Spinal cord (tissue), 10 donors: ENCODE data around the gene STXBP5L. TPM values are rescaled to one million over a fixed set of nuclear protein-coding genes. Genes with fewer than 3 reads are reported as not detected.
A peak's percentile ranks its signal among the peaks of the same experiment; 100 is the strongest.
"Not testable (repeated sequence)": the region's sequence is repeated elsewhere in the genome, so short reads cannot be mapped to it uniquely, and the experiment has no call there.

Experiments
- DNase-seq, 6 donors: peaks; one replicate each; pipeline versions ENCODE4 v3.0.0 to v3.0.0-alpha.2; 2013 to 2015; ENCODE audit warnings: low spot score in 6 of 6, low read depth in 4 of 6
- H3K27ac ChIP-seq: one replicate; pipeline ENCODE4 v1.5.1; 2013; ENCODE audit warnings: low read depth, low read length, control low read depth
- H3K27me3 ChIP-seq: one replicate; pipeline ENCODE4 v1.6.1; 2013; ENCODE audit warnings: low read length; ENCODE audit not compliant: control insufficient read depth, insufficient read depth
- H3K36me3 ChIP-seq: one replicate; pipeline ENCODE4 v1.6.1; 2013; ENCODE audit warnings: low read length; ENCODE audit not compliant: control insufficient read depth, insufficient read depth
- H3K4me1 ChIP-seq: one replicate; pipeline ENCODE4 v1.6.1; 2013; ENCODE audit warnings: low read length; ENCODE audit not compliant: control insufficient read depth, insufficient read depth
- H3K4me3 ChIP-seq: one replicate; pipeline ENCODE4 v1.5.1; 2013; ENCODE audit warnings: low read depth, low read length, control low read depth
- H3K9me3 ChIP-seq: one replicate; pipeline ENCODE4 v1.6.1; 2013; ENCODE audit warnings: low read length; ENCODE audit not compliant: control insufficient read depth, insufficient read depth
- WGBS: methylation state at CpG from one replicate; pipeline ENCODE4 v1.1.5; 2013; ENCODE audit warnings: missing lambda C conversion rate; ENCODE audit not compliant: insufficient coverage; 5-methylcytosine and 5-hydroxymethylcytosine counted together
- polyA plus RNA-seq, 2 donors: library from polyadenylated mRNA; unstranded; fragments of 120-200 nt; gene quantifications; one replicate each; pipeline ENCODE4 v1.2.1, GENCODE V29; 2013; ENCODE audit not compliant: insufficient read length in 2 of 2
- total RNA-seq, 2 donors: library from RNA; depleted of rRNA in 1 of 2; stranded (reverse); fragments of 120-200 nt in 1 of 2; fragments of >200 nt in 1 of 2; gene quantifications; one replicate each; pipeline versions ENCODE4 v1.2.3 to v1.2.4, GENCODE V29; 2013 to 2014
- donor health status: healthy.

Gene STXBP5L
- total and polyA plus RNA-seq, 4 donors, result 4.1 to 19.1 (median 6.4) TPM

DNA sequence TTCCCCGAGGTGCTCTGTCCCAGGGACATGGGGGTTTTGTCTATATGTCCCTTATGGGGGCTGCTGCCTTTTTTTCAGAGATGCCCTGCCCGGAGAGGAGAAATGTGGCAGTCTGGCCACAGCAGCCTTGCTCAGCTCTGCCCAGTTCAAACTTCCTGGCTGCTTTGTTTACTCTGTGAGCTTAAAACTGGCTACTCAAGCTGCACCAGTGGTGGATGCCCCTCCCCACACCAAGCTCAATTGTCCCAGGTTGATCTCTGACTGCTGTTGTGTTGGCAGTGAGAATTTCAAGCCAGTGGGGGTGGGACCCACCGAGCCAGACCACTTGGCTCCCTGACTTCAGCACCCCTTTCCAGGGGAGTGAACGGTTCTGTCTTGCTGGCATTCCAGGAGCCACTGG lies 188.9 kb downstream of the STXBP5L start:
- H3K9me3 ChIP-seq, result no peaks in the 10 kb centered on the region
- H3K27me3 ChIP-seq, result no peaks in the 10 kb centered on the region
- DNase-seq, result no peak
- no peak overlapping the region for H3K27ac ChIP-seq
- H3K4me1 ChIP-seq, result no peaks in the 10 kb centered on the region
- 48% methylated on average over 4 of the region's 4 CpGs for WGBS
- no peaks in the 10 kb centered on the region for H3K36me3 ChIP-seq
- no peak overlapping the region for H3K4me3 ChIP-seq

DNA sequence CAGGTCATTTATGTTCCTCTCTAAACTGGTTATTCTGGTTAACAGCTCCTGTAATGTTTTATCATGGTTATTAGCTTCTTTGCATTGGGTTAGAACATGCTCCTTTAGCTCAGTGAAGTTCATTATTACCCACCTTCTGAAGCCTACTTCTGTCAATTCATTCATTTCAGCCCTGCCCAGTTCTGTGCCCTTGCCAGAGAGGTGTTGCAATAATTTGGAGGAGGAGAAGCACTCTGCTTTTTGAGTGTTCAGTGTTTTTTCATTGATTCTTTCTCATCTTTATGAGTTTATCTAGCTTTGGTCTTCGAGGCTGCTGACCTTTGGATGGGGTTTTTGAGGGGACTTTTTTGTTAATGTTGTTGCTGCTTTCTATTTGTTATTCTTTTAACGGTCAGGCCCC lies 203.1 kb downstream of the STXBP5L start:
- WGBS, result 83% methylated on average over 1 of the region's 2 CpGs
- not testable (repeated sequence) for H3K36me3 ChIP-seq, H3K4me1 ChIP-seq, H3K9me3 ChIP-seq, H3K27me3 ChIP-seq, H3K4me3 ChIP-seq, DNase-seq, H3K27ac ChIP-seq

DNA sequence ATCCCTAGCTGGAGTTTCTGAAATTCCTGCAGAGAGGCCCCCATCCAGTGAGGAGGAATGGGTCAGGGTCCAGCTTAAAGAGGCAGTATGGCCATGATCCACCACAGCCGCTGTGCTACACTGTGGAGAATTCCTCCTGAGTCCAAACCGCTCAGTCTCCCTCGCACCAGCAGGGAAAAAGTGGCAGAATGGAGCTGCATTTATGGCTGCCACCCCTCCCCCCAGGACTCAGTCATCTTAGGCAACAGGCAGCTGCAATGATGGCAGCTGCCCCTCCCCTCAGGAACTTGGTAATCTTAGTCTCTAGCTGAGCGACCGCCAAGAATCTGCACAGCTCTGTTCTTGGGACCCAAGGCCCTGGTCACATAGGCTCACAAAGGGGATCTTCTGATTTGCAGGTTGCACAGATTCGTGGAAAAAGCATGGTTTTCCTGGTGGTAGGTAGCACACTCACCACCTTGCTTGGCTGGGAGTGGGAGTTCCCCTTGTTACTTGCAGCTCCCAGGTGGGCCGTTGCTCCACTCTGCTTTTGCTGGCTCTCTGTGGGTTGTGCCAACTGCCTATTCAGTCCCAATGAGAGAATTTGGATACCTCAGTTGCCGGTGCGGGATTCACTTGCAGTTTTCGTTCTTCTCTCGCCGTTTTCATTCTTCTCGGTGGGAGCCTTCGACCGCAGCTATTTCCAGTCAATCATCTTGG lies 204.1 kb downstream of the STXBP5L start:
- DNase-seq, result no peak
- 76% methylated on average over 9 of the region's 15 CpGs for WGBS
- H3K27me3 ChIP-seq, result no peaks in the 10 kb centered on the region

DNA sequence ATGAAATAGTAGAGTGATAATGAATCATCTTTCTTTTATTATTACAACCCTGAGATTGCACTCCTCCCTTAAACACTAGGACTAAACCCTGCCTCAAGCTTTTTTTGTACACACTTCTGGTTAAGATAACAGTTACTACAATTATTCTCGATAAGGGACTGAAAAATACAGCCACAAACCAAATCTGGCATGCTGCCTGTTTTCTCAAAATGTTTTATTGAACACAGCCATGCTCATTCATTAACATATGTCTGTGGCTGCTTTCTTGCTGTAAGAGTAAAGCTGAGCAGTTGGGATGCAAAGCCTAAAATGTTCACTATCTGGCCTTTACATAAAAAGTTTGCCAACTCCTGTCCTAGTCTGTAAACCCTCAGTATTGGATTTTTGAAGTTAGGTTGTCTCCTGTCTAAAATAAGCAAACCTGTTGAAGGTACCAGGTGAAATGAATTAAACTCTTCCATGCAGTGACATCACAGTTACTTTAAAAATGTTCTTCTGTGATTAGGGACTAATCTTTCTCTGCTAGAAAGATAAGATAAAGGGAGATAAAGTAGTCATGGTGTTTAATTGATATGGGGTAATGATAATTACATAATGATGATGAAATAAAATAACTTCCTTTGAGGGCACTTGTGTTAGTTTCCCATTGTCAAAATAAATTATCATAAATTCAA lies 218.2 kb downstream of the STXBP5L start:
- peak in 2 of 6 donors; percentile 13 to 63 for DNase-seq
- no peak overlapping the region for H3K4me3 ChIP-seq
- H3K36me3 ChIP-seq, result no peaks in the 10 kb centered on the region
- no peak overlapping the region for H3K27ac ChIP-seq
- H3K27me3 ChIP-seq, result no peaks in the 10 kb centered on the region
- no peaks in the 10 kb centered on the region for H3K9me3 ChIP-seq
- WGBS, result no CpG with 5 or more reads among the region's 1 CpG
- H3K4me1 ChIP-seq, result no peaks in the 10 kb centered on the region

More for the DNA sequence above, 204.1 kb downstream of the STXBP5L start:
- H3K9me3 ChIP-seq, result no peaks in the 10 kb centered on the region
- H3K27ac ChIP-seq, result no peak overlapping the region
- H3K4me1 ChIP-seq, result no peaks in the 10 kb centered on the region
- no peaks in the 10 kb centered on the region for H3K36me3 ChIP-seq
- no peak overlapping the region for H3K4me3 ChIP-seq

DNA sequence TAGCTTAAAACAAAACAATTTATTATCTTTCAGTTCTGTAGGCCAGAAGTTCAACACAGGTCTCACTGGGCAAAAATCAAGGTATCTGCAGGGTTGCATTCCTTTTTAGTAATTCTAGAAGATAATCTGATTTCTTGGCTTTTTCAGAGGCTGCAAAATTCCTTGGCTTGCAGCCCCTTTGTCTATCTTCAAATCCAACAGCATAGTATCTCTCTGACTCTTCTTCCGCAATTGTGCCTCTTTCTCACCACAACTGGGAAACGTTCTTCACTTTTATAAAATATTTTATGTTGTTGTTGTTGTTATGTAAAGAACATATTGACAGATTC lies 218.7 kb downstream of the STXBP5L start:
- WGBS, result no CpG with 5 or more reads among the region's 2 CpGs
- H3K27ac ChIP-seq, result no peak overlapping the region
- H3K4me3 ChIP-seq, result no peak overlapping the region
- no peaks in the 10 kb centered on the region for H3K36me3 ChIP-seq
- H3K9me3 ChIP-seq, result no peaks in the 10 kb centered on the region
- no peak for DNase-seq
- H3K4me1 ChIP-seq, result no peaks in the 10 kb centered on the region
- no peaks in the 10 kb centered on the region for H3K27me3 ChIP-seq

DNA sequence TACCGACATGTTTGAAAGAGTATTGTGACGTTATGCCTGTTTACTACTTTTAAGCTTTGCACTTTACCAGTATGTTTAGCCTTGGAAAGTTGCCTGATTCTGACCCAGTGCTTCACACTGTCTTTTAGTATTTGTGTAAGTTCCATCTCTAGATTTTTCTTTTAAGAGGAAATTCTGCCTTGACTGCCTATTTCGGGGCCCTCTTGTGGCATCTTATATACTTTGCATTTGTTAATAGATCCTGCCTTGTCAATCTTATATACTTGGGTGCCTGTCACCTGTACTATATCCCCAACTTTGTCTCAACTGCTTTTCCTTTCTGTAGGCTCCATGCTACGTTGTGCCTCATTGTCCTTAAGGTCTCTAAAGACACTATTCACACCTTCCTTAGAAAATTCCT lies 244.6 kb downstream of the STXBP5L start:
- Histone ChIP-seq H3K27ac (no peak overlapping the region), H3K4me1 (no peaks in the 10 kb centered on the region), H3K4me3 (no peak overlapping the region), H3K27me3 (no peaks in the 10 kb centered on the region), H3K36me3 (no peaks in the 10 kb centered on the region), H3K9me3 (peaks cover 2% of the 10 kb centered on the region)
- peak in 2 of 6 donors; percentile 4 to 46 for DNase-seq
- WGBS, result 50% methylated on average over 1 of the region's 4 CpGs

DNA sequence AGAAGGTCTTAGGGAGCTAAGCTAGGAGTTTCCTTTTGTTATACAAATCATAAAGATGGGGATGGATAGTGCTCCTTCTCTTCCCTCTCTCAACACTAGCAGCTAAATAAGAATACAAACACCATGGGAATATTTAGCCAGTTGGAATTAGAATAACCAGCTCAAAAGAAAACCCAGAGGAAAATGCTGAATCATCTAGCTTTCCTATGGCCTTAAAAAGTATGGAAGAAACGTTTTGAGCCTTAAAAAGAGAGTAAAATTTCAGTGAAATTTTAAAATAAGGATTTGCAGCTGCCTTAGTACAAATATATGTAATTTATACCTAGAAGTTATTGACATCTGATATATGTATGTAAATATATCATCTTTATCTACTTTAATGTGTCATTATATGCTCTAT lies 245.8 kb downstream of the STXBP5L start:
- Histone ChIP-seq H3K27me3 (no peaks in the 10 kb centered on the region), H3K4me3 (no peak overlapping the region), H3K4me1 (no peaks in the 10 kb centered on the region), H3K27ac (no peak overlapping the region), H3K9me3 (no peaks in the 10 kb centered on the region), H3K36me3 (no peaks in the 10 kb centered on the region)
- DNase-seq, result no peak
- WGBS, result no CpG with 5 or more reads among the region's 1 CpG

DNA sequence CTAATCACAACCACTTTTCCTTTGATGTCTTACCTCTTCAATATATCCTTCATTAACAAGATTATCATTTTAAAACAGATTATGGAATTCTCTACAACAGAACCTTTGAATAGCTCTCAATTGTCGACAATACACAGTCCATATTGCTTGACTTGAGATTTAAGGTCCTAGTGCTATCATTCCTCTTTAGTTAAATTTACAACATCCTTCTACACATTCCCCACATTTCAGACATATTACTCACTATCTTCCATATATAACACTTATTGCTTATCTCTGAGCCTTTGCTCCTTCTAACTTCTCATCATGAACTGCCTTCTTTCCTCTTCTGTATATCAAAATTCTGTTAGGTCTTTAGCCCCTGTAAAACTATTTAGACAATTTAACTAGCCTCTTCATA lies 247.0 kb downstream of the STXBP5L start:
- H3K4me1 ChIP-seq, result no peaks in the 10 kb centered on the region
- H3K27ac ChIP-seq, result no peak overlapping the region
- DNase-seq, result no peak
- H3K9me3 ChIP-seq, result no peaks in the 10 kb centered on the region
- H3K36me3 ChIP-seq, result no peaks in the 10 kb centered on the region
- WGBS, result 67% methylated on average over 1 of the region's 1 CpG
- no peaks in the 10 kb centered on the region for H3K27me3 ChIP-seq
- no peak overlapping the region for H3K4me3 ChIP-seq

DNA sequence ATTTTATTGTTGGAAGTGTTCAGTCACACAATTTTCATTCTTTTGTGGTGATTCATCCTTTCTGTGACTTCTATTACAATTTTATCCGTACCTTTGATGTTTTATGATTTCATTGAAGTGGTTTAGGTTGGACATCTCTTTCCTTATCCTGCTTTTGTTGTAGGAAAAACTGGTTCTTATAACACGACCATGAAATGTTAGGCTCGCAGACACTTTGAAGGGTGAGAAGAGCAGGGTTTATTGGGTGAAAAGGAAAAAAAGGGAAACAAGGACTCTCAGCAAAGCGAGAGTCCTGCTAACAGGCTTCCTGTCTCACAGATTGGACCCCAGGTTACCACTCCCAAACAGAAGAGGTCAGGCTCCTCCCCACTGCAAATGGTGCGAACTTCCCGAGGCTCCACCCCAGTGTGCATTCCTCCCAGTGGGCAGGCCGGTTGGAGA lies 257.4 kb downstream of the STXBP5L start:
- H3K27ac ChIP-seq, result no peak overlapping the region
- no peak for DNase-seq
- no peaks in the 10 kb centered on the region for H3K4me1 ChIP-seq
- H3K4me3 ChIP-seq, result no peak overlapping the region
- no peaks in the 10 kb centered on the region for H3K27me3 ChIP-seq
- no peaks in the 10 kb centered on the region for H3K9me3 ChIP-seq
- 86% methylated on average over 4 of the region's 7 CpGs for WGBS
- H3K36me3 ChIP-seq, result no peaks in the 10 kb centered on the region
